ENCODE data around the gene ALLC.

GRCh38 chr2:3639015-3639630 lies 18.9 kb upstream of the ALLC start:
- TF ChIP-seq POLR2A (IDR thresholded peaks at IDR 0.05; ENCODE audit: low read depth, low read length) (no peak), TAF1 (IDR thresholded peaks at IDR 0.05; ENCODE audit: borderline replicate concordance, low read depth, low read length) (no peak)
